BLaER1 treated with 17β-estradiol and CSF1 and Interleukin-3, amounts not matched to agents 10 nM and 100 nM (cell line): ENCODE measurements around the gene LIME1.

Experiments used
- H3K27ac ChIP-seq, 11 experiments: shearing (Covaris generic); formaldehyde crosslinking; 2 replicates each; pipeline ENCODE4 v1.8.1; 2022
- H3K27me3 ChIP-seq, 11 experiments: shearing (Covaris generic); formaldehyde crosslinking; 2 replicates each; pipeline ENCODE4 v1.8.1; 2022
- H3K36me3 ChIP-seq, 11 experiments: shearing (Covaris generic); formaldehyde crosslinking; 2 replicates each; pipeline ENCODE4 v1.8.1; 2022
- H3K4me1 ChIP-seq, 10 experiments: shearing (Covaris generic); formaldehyde crosslinking; 2 replicates each; pipeline ENCODE4 v1.8.1; 2022
- H3K4me2 ChIP-seq, 11 experiments: shearing (Covaris generic); formaldehyde crosslinking; 2 replicates each; pipeline ENCODE4 v1.8.1; 2022
- H3K4me3 ChIP-seq, 10 experiments: shearing (Covaris generic); formaldehyde crosslinking; 2 replicates each; pipeline ENCODE4 v1.8.1; 2022
- H3K9ac ChIP-seq, 11 experiments: shearing (Covaris generic); formaldehyde crosslinking; 2 replicates each; pipeline ENCODE4 v1.8.1; 2022
- H3K9me3 ChIP-seq, 11 experiments: shearing (Covaris generic); formaldehyde crosslinking; replicated peaks in 1 of 11; 2 replicates each; pipeline ENCODE4 v1.8.1; 2022
- H4K20me1 ChIP-seq, 11 experiments: shearing (Covaris generic); formaldehyde crosslinking; 2 replicates each; pipeline ENCODE4 v1.8.1; 2022
- Cebpa-rat ChIP-seq, 11 experiments: shearing (Covaris generic); IDR thresholded peaks; 2 replicates each; pipeline ENCODE4 v1.8.1; 2022

LIME1 gene

GRCh38 chr20:63751471-63752271 lies 15.2 kb downstream of the LIME1 start:
- Histone ChIP-seq H3K27ac (peak overlapping the region in 7 of 11 experiments; percentile 44 to 64 (median 47); a peak in 10 of 22 replicates), H3K4me2 (peak overlapping the region; percentile 64 to 97 (median 84)), H3K4me3 (peak overlapping the region in 4 of 10 experiments; percentile 2 to 39 (median 38); a peak in 1 of 20 replicates), H3K4me1 (peaks cover 8 to 63% (median 54%) of the 10 kb centered on the region in 10 experiments), H3K27me3 (no peaks in the 10 kb centered on the region), H3K9ac (peak overlapping the region in 10 of 11 experiments; percentile 1 to 62 (median 54); a peak in 16 of 22 replicates), H3K9me3 (no peaks in the 10 kb centered on the region), H3K36me3 (0 out of 22 replicates have a peak, but pooled peaks cover 0 to 2% (median 0%) of the 10 kb centered on the region in 11 experiments), H4K20me1 (peaks cover 0 to 37% (median 0%) of the 10 kb centered on the region in 11 experiments; a peak in 5 of 22 replicates)
- no peak for TF ChIP-seq Cebpa-rat (IDR thresholded peaks at IDR 0.05)

- H4K20me1 ChIP-seq: peaks cover 0 to 37% (median 0%) of the 10 kb centered on the region in 11 experiments; a peak in 5 of 22 replicates
- H3K4me1 ChIP-seq: peaks cover 8 to 61% (median 51%) of the 10 kb centered on the region in 10 experiments
- 0 out of 22 replicates have a peak, but pooled peaks cover 0 to 2% (median 0%) of the 10 kb centered on the region in 11 experiments for H3K36me3 ChIP-seq
- no peaks in the 10 kb centered on the region for H3K27me3 ChIP-seq
- no peak overlapping the region for H3K9ac ChIP-seq
- no peak overlapping the region for H3K27ac ChIP-seq
- H3K4me2 ChIP-seq: peak overlapping the region in 7 of 11 experiments; percentile 7 to 45 (median 30); a peak in 10 of 22 replicates
- no peaks in the 10 kb centered on the region for H3K9me3 ChIP-seq
- TF ChIP-seq Cebpa-rat (IDR thresholded peaks at IDR 0.05): no peak
- no peak overlapping the region for H3K4me3 ChIP-seq
Measured at GRCh38 chr20:63752411-63753101, 16.1 kb downstream of the LIME1 start.

GRCh38 chr20:63753381-63753780 lies 16.9 kb downstream of the LIME1 start:
- Histone ChIP-seq H3K27me3 (no peaks in the 10 kb centered on the region), H3K4me1 (peaks cover 8 to 52% (median 42%) of the 10 kb centered on the region in 10 experiments), H4K20me1 (peaks cover 0 to 37% (median 0%) of the 10 kb centered on the region in 11 experiments; a peak in 5 of 22 replicates), H3K4me2 (peak overlapping the region in 4 of 11 experiments; percentile 17 to 45 (median 30); a peak in 1 of 22 replicates), H3K4me3 (no peak overlapping the region), H3K9me3 (no peaks in the 10 kb centered on the region), H3K27ac (no peak overlapping the region), H3K9ac (no peak overlapping the region), H3K36me3 (0 out of 22 replicates have a peak, but pooled peaks cover 0 to 2% (median 0%) of the 10 kb centered on the region in 11 experiments)
- TF ChIP-seq Cebpa-rat (IDR thresholded peaks at IDR 0.05): no peak

- peaks cover 0 to 37% (median 0%) of the 10 kb centered on the region in 11 experiments; a peak in 5 of 22 replicates for H4K20me1 ChIP-seq
- H3K27ac ChIP-seq: no peak overlapping the region
- 0 out of 22 replicates have a peak, but pooled peaks cover 0 to 2% (median 0%) of the 10 kb centered on the region in 11 experiments for H3K36me3 ChIP-seq
- no peaks in the 10 kb centered on the region for H3K27me3 ChIP-seq
- H3K9me3 ChIP-seq: no peaks in the 10 kb centered on the region
- no peak for TF ChIP-seq Cebpa-rat (IDR thresholded peaks at IDR 0.05)
- no peak overlapping the region for H3K9ac ChIP-seq
- peaks cover 8 to 47% (median 37%) of the 10 kb centered on the region in 10 experiments for H3K4me1 ChIP-seq
- no peak overlapping the region; a peak in 1 of 22 replicates for H3K4me2 ChIP-seq
- H3K4me3 ChIP-seq: no peak overlapping the region
Measured at GRCh38 chr20:63754008-63754407, 17.5 kb downstream of the LIME1 start.

- no peaks in the 10 kb centered on the region for H3K9me3 ChIP-seq
- no peak for TF ChIP-seq Cebpa-rat (IDR thresholded peaks at IDR 0.05)
- H3K4me3 ChIP-seq: no peak overlapping the region
- H3K27ac ChIP-seq: no peak overlapping the region
- H3K4me2 ChIP-seq: peak overlapping the region in 7 of 11 experiments; percentile 0 to 55 (median 31); a peak in 8 of 22 replicates
- peaks cover 0 to 27% (median 0%) of the 10 kb centered on the region in 11 experiments; a peak in 4 of 22 replicates for H4K20me1 ChIP-seq
- H3K9ac ChIP-seq: no peak overlapping the region
- peaks cover 3 to 28% (median 20%) of the 10 kb centered on the region in 10 experiments for H3K4me1 ChIP-seq
- H3K36me3 ChIP-seq: no peaks in the 10 kb centered on the region
- no peaks in the 10 kb centered on the region for H3K27me3 ChIP-seq
Measured at GRCh38 chr20:63755933-63756647, 19.6 kb downstream of the LIME1 start.

GRCh38 chr20:63756648-63756991 lies 20.2 kb downstream of the LIME1 start:
- Histone ChIP-seq H3K4me3 (no peak overlapping the region), H3K4me2 (peak overlapping the region in 8 of 11 experiments; percentile 0 to 55 (median 28); a peak in 10 of 22 replicates), H3K4me1 (peaks cover 0 to 24% (median 16%) of the 10 kb centered on the region in 10 experiments; a peak in 13 of 20 replicates), H3K9ac (no peak overlapping the region), H3K27ac (no peak overlapping the region), H3K9me3 (no peaks in the 10 kb centered on the region), H4K20me1 (peaks cover 0 to 27% (median 0%) of the 10 kb centered on the region in 11 experiments; a peak in 4 of 22 replicates), H3K36me3 (no peaks in the 10 kb centered on the region), H3K27me3 (no peaks in the 10 kb centered on the region)
- no peak for TF ChIP-seq Cebpa-rat (IDR thresholded peaks at IDR 0.05)

GRCh38 chr20:63758152-63758551 lies 21.7 kb downstream of the LIME1 start:
- Histone ChIP-seq H3K9ac (no peak overlapping the region), H3K36me3 (0 out of 22 replicates have a peak, but pooled peaks cover 0 to under 1% (median 0%) of the 10 kb centered on the region in 11 experiments), H3K27ac (no peak overlapping the region), H3K4me3 (no peak overlapping the region), H3K27me3 (no peaks in the 10 kb centered on the region), H3K4me1 (peaks cover 0 to 15% (median 7%) of the 10 kb centered on the region in 10 experiments; a peak in 12 of 20 replicates), H4K20me1 (peaks cover 0 to 18% (median 0%) of the 10 kb centered on the region in 11 experiments; a peak in 4 of 22 replicates), H3K4me2 (no peak overlapping the region), H3K9me3 (no peaks in the 10 kb centered on the region)
- no peak for TF ChIP-seq Cebpa-rat (IDR thresholded peaks at IDR 0.05)

GRCh38 chr20:63759377-63759901 lies 23.0 kb downstream of the LIME1 start:
- 0 out of 22 replicates have a peak, but pooled peaks of 1 of the 11 experiments have one; percentile 10 for TF ChIP-seq Cebpa-rat (IDR thresholded peaks at IDR 0.05)
- H3K4me3 ChIP-seq: no peak overlapping the region
- H3K9ac ChIP-seq: no peak overlapping the region
- no peaks in the 10 kb centered on the region for H3K9me3 ChIP-seq
- no peak overlapping the region for H3K27ac ChIP-seq
- no peaks in the 10 kb centered on the region for H3K27me3 ChIP-seq
- H3K4me2 ChIP-seq: no peak overlapping the region
- 0 out of 22 replicates have a peak, but pooled peaks cover 0 to 8% (median 0%) of the 10 kb centered on the region in 11 experiments for H3K36me3 ChIP-seq
- peaks cover 0 to 8% (median 6%) of the 10 kb centered on the region in 10 experiments; a peak in 11 of 20 replicates for H3K4me1 ChIP-seq
- H4K20me1 ChIP-seq: peaks cover 0 to 10% (median 0%) of the 10 kb centered on the region in 11 experiments; a peak in 2 of 22 replicates
